HG02588 (cell line): Measurements from ENCODE around the gene C1QTNF12.
A peak's percentile ranks its signal among the peaks of the same experiment; 100 is the strongest.

Experiments
- ATAC-seq: cut with Tn5 transposase; IDR thresholded peaks from one replicate; pipeline ENCODE4 v1.9.1; 2021; ENCODE audit warnings: mild to moderate bottlenecking, moderate library complexity; ENCODE audit not compliant: unreplicated experiment

Gene C1QTNF12

GRCh38 chr1:1241588-1242219 is 4.8 kb downstream of the C1QTNF12 start:
- ATAC-seq, result no peak

GRCh38 chr1:1240822-1241587 is 5.5 kb downstream of the C1QTNF12 start:
- ATAC-seq, result no peak

- ATAC-seq, result no peak
Observed at GRCh38 chr1:1240348-1240732, 6.2 kb downstream of the C1QTNF12 start.

GRCh38 chr1:1239614-1240347 is 6.7 kb downstream of the C1QTNF12 start:
- no peak for ATAC-seq

- no peak for ATAC-seq
Observed at GRCh38 chr1:1239227-1239613, 7.3 kb downstream of the C1QTNF12 start.

GRCh38 chr1:1238702-1239178 is 7.8 kb downstream of the C1QTNF12 start:
- ATAC-seq, result no peak

- ATAC-seq, result no peak
Observed at GRCh38 chr1:1237874-1238701, 8.4 kb downstream of the C1QTNF12 start.

GRCh38 chr1:1236945-1237873 is 9.3 kb downstream of the C1QTNF12 start:
- ATAC-seq, result no peak

GRCh38 chr1:1236176-1236763 is 10.3 kb downstream of the C1QTNF12 start:
- no peak for ATAC-seq

GRCh38 chr1:1235016-1235744 is 11.3 kb downstream of the C1QTNF12 start:
- no peak for ATAC-seq

- ATAC-seq, result no peak
Observed at GRCh38 chr1:1234180-1234808, 12.2 kb downstream of the C1QTNF12 start.

GRCh38 chr1:1233567-1233892 is 13.0 kb downstream of the C1QTNF12 start:
- ATAC-seq, result no peak

GRCh38 chr1:1232796-1233566 is 13.5 kb downstream of the C1QTNF12 start:
- no peak for ATAC-seq

- no peak for ATAC-seq
Observed at GRCh38 chr1:1232208-1232795, 14.2 kb downstream of the C1QTNF12 start, which contains the start of gene B3GALT6. Gene B3GALT6 (plus strand): TSS chr1:1232237. CDS start chr1:1232279, 42 bp downstream.

GRCh38 chr1:1231400-1232207 is 14.9 kb downstream of the C1QTNF12 start, which contains the start of gene SDF4:
Gene SDF4 (minus strand): TSS chr1:1232001. CDS start chr1:1228772, 3,229 bp downstream.
- ATAC-seq, result peak; percentile 85
